ENCODE data around the gene SHLD3.
"Not testable (repeated sequence)": the region's sequence is repeated elsewhere in the genome, so short reads cannot be mapped to it uniquely, and the experiment has no call there.

Gene SHLD3

GRCh38 chr5:65674749-65675148, 49.9 kb downstream of the SHLD3 start:
- Histone ChIP-seq H4K20me1 (ENCODE audit: low read depth, low read length) (no peaks in the 10 kb centered on the region), H3K79me2 (ENCODE audit: insufficient read depth, low read length) (no peaks in the 10 kb centered on the region), H3K9me2 (replicated peaks; ENCODE audit: insufficient read depth, low read length) (no peaks in the 10 kb centered on the region), H3K4me3 (ENCODE audit: insufficient read depth, low read length, poor library complexity, severe bottlenecking) (no peak overlapping the region), H3K9ac (ENCODE audit: low read length) (no peak overlapping the region), H3K27me3 (ENCODE audit: low read length) (no peaks in the 10 kb centered on the region), H3K4me2 (ENCODE audit: low read depth, low read length, poor library complexity, severe bottlenecking) (no peak overlapping the region), H3F3A (ENCODE audit: insufficient read depth) (peaks cover 5% of the 10 kb centered on the region; the same call in 1 of the 2 replicates), H2AFZ (ENCODE audit: low read depth, low read length, severe bottlenecking) (no peak overlapping the region), H3K9me3 (ENCODE audit: insufficient read depth, low read length) (no peaks in the 10 kb centered on the region), H3K27ac (ENCODE audit: low read depth, low read length) (no peak overlapping the region), H3K36me3 (ENCODE audit: low read length) (no peaks in the 10 kb centered on the region)
- TF ChIP-seq EZH2phosphoT487 (conservative IDR thresholded peaks at IDR 0.05; ENCODE audit: low read length) = no peak
- no peak for TF ChIP-seq CTCF (IDR thresholded peaks at IDR 0.05; ENCODE audit: insufficient read depth, low read length, poor library complexity, severe bottlenecking)

GRCh38 chr5:65676056-65676455, 51.2 kb downstream of the SHLD3 start:
- not testable (repeated sequence) for H3K4me3 ChIP-seq (ENCODE audit: insufficient read depth, low read length, poor library complexity, severe bottlenecking)

More at GRCh38 chr5:65676056-65676455, 51.2 kb downstream of the SHLD3 start:
- not testable (repeated sequence) for H3K9ac ChIP-seq (ENCODE audit: low read length); H2AFZ ChIP-seq (ENCODE audit: low read depth, low read length, severe bottlenecking); H3K9me2 ChIP-seq (replicated peaks; ENCODE audit: insufficient read depth, low read length); H3K79me2 ChIP-seq (ENCODE audit: insufficient read depth, low read length); H4K20me1 ChIP-seq (ENCODE audit: low read depth, low read length); H3K9me3 ChIP-seq (ENCODE audit: insufficient read depth, low read length); H3K4me2 ChIP-seq (ENCODE audit: low read depth, low read length, poor library complexity, severe bottlenecking); H3K27ac ChIP-seq (ENCODE audit: low read depth, low read length); H3F3A ChIP-seq (ENCODE audit: insufficient read depth); H3K27me3 ChIP-seq (ENCODE audit: low read length); H3K36me3 ChIP-seq (ENCODE audit: low read length)

All from SU-DHL-6 (cell line).